CD4-positive, alpha-beta T cell treated with Interleukin-4 for 1 hour (primary cell): ENCODE results near the gene NDUFS7.
"Not testable (repeated sequence)": the region's sequence is repeated elsewhere in the genome, so short reads cannot be mapped to it uniquely, and the experiment has no call there.

ENCODE experiments used
- DNase-seq, 2 donors: peaks; one replicate each; pipeline ENCODE4 v3.0.0-alpha.2; 2020 to 2022

The NDUFS7 gene

DNA sequence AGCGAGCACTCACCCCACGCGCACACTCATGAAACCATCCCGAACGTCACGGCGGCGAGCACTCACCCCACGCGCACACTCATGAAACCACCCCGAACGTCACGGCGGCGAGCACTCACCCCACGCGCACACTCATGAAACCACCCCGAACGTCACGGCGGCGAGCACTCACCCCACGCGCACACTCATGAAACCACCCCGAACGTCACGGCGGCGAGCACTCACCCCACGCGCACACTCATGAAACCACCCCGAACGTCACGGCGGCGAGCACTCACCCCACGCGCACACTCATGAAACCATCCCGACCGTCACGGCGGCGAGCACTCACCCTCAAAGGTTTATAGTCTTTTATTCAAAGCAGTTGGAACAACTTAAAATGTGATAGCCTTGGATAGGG lies 36.4 kb downstream of the NDUFS7 start:
- DNase-seq: not testable (repeated sequence)

- no peak for DNase-seq
These were observed 36.9 kb downstream of the NDUFS7 start for GRCh38 chr19:1420590-1420989.

GRCh38 chr19:1421218-1421957 lies 37.7 kb downstream of the NDUFS7 start:
- DNase-seq: no peak

GRCh38 chr19:1421958-1422305 lies 38.2 kb downstream of the NDUFS7 start:
- DNase-seq: no peak

DNA sequence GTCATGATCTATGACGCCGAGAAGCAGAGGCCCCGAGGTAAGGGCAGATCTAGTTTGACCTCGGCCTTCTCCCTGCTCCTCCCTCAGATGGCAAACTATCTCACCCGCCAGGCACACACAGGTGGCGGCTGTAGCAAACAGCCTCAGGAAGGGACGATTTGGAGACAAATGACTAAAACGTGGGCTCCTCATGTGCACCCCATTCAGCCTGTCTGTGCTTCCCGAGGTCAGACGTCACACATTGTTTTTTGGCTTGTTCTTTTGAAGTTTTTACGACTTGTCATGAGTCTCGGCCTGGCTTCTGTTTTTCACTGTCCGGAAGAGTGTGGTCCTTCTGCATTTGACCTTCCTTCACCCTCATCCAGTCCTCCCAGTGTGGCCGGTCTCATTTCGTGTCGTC lies 38.7 kb downstream of the NDUFS7 start:
- no peak for DNase-seq

DNA sequence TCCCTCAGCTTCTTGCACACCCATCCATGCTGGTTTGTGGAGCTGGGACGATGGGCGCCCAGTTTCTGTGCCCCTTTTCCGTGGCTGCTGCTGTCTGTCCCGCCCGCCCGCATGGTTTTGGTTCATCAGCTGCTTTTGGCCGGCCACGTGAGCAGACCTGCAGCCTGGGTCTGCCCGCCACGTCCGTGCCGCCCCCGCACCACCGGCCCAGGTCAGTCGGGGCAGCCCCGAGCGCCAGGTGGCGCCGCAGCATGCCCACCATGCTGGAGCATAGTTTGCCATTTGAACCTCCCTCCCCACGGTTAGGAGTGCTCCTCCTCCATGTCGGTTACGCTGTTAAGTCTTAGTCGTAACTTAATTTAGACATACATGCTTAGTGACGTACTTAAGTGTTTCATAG lies 39.2 kb downstream of the NDUFS7 start:
- DNase-seq: no peak

DNA sequence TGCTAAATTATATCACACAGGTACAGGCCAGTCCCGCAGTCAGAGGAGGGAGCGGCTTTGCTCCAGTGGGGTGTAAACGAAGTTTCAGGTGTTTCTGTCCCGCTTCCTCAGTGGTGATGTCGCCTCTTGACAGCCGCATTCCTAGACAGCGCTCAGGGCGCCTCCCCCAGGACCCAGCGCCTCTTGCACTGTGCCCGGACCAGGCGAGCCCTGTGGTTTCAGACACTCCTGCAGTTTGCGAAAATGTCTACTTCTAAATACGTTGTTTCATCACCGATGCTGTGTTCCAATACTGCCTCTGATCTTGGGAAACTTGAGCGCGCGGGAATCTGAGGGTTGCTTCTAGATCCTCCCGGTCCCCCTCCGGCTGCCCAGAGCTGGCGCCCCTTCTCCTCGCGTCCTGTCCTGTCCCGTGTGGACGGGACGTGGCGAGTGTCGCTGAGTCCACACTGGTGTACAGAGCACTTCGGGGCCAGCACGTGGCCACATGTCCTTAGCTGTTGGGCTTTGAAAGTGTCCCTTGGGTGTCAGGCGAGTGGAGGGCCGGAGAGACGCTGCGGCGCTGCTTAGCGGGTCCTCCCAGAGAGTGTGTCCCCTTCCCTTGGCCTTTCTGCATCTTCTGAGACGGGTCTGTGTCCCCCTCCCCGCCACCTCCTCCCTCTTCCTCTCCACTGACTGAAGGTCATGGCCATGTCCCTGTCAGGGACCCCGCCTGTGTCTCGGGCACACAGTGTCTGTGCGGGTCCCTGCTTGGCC lies 39.9 kb downstream of the NDUFS7 start:
- DNase-seq: no peak

DNA sequence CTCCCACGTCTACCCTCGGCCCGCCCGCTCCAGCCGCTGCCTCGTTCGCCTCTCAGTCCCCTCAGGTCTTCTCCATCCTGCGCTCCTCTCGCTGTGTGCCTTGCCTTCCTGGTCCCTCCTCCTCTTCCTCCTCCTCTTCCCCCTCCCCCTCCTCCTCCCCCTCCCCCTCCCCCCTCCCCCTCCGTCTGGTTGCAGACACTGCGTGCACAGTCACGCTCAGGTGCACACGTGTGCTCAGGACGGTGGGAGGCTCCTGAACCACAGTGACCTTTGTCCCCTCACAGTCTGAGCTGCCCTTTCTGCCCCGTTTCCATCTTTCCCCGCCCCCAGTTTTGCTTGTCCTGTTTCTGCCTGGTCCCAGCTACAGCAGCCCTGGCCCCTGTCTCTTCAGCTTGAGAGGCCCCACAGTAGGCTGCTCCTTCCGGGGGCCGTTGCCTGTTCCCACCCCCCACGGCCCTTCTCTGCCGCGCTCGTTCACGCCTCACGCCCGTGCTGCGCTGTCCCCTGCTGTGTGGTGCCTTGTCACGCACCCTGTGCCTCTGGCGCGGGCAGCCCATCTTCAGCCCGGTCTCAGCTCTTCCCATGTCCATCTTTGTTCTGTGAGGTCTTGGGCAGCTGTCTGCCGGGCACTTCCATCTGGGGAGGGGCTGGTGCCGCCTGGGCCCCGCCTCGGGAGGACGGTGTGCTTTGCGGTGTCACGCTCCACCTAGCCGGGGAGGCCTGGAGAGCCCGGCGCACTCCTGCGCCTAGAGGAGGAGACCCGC lies 40.7 kb downstream of the NDUFS7 start:
- no peak for DNase-seq

GRCh38 chr19:1425102-1425837 lies 41.6 kb downstream of the NDUFS7 start:
- no peak for DNase-seq

GRCh38 chr19:1425902-1426301 lies 42.2 kb downstream of the NDUFS7 start:
- no peak for DNase-seq

DNA sequence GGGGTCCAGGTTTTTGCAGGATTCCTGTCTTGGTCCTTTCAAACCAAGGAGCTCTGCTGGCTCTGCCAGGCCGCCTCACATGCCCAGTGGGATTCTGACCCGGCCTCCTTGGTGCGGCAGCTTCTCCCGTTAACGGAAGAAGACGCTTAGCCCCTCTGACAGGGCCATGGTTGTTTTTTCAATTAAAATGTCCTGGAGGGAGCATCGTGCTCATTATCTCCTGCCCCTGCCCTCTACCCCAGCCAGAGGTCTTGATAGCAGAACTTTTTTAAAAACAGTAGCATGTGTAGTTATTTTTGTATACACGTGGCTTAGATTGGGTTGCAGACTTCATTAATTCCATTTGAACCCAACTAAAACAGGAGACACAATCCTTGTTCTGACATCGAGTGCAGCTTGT lies 43.0 kb downstream of the NDUFS7 start:
- DNase-seq: no peak

DNA sequence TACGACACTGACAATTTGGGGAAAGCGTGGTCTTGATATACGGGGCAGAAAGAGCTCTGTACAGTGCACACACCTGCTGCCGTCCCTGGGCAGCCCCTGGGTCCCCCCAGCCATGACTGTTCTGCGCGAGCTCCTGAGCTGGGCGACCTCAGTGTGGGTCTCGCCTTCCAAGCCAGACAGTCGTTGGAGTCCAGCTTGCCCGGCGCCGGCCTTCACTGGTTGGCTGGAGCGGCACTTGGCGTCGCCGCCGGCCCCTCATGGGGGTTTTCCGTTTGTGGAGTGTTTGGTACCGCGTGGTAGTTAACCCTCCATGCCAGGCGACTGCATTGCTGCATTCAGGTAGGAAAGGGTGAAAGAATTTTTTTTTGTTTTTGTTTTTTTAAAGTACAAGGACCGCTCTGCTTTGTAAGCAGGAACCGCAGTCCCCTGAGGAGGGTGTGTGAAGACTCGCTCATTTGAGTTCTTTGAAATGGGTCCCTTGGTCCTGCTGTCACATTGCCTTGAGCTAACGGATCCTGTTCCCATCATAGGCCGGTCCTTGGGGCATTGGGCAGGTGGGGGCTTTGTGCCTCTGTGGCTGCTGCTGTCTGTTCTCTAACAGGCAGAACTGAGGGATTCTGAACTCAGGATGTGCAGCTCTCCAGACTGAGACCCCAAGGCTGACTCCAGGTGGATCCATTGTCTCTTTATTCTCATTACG lies 43.7 kb downstream of the NDUFS7 start:
- no peak for DNase-seq

DNA sequence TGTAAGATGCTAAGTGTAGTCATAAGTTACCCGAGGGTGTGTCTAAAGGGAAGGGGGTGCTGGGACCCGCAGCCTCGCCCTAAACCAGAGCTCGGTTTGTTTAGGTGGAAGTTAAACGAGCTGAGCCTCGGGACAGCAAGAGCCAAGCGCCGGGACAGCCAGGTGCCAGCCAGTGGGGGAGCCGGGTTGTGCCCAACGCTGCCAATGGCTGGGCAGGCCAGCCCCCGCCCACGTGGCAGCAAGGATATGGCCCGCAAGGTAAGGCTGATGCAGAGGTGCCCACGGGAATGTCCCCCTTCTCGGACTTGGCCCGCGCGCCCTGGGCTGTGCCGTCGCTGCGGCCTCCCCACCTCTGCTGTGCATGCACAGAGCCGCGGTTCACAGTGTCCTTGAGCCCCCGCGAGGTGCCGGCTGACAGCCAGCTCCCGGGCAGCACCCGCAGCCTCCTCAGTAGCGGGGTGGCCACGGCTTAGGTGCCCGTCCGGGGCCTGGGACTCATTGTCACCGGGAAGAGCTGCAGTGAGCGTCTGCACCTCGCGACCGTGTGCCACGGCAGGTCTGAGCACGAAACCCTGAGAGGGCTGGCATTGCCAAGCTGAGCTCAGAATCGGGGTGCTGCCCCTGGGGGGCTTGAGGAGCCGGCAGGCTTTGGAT lies 45.2 kb downstream of the NDUFS7 start:
- no peak for DNase-seq

GRCh38 chr19:1429750-1430149 lies 46.0 kb downstream of the NDUFS7 start:
- no peak for DNase-seq

DNA sequence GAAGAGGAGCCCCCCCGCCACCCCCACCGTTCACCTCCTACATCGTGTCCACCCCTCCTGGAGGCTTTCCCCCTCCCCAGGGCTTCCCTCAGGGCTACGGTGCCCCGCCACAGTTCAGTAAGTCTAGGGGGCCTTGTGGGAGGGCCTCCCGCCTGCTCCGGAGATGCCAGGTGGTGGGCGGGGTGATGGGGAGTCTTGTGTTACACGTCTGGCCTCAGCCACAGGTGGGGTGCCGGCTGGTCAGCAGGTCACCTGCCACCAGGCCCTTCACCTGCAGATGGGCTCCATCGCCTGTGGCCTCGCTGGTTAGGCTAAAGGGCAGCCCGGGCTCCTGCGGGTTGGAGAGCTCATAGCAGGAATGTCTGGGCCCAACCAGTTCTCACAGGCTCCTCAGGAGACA lies 46.5 kb downstream of the NDUFS7 start:
- DNase-seq: no peak

DNA sequence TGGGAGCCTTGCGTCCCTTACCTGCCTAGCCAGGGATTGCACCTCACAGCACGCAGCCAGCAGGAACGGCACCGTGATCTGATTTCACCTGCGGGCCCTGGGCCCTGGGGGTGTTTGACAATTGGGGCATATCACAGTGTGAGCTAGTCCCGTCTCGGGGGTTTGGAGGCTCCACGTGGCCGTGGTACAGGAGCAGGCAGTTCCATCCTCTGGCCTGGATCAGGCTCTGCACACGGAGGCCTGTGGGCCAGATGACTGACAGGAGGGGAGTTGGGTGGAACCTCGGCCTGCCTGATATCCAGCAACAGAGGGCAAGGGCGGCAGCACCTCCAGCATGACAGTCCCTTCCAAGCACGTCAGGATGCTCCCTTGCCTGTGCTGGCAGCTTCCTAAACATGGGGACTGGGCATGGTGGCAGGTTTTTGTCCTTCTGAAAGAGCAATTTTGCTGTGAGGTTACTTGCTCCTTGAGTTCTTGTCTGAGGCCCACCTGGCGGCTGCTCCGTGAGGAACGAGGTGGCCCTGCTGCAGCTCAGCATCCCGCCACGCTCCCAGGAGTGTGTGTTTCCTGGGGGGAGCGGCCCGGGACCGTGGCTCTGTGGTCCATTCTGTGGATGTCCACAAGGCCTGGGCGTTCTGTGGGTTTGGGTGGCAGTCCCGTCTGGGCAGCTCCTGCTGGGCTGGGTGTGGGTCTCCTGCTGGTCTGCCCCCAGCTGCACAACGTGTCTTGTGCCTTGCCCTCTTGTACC lies 48.2 kb downstream of the NDUFS7 start:
- no peak for DNase-seq

GRCh38 chr19:1432507-1432887 lies 48.8 kb downstream of the NDUFS7 start:
- DNase-seq: no peak

DNA sequence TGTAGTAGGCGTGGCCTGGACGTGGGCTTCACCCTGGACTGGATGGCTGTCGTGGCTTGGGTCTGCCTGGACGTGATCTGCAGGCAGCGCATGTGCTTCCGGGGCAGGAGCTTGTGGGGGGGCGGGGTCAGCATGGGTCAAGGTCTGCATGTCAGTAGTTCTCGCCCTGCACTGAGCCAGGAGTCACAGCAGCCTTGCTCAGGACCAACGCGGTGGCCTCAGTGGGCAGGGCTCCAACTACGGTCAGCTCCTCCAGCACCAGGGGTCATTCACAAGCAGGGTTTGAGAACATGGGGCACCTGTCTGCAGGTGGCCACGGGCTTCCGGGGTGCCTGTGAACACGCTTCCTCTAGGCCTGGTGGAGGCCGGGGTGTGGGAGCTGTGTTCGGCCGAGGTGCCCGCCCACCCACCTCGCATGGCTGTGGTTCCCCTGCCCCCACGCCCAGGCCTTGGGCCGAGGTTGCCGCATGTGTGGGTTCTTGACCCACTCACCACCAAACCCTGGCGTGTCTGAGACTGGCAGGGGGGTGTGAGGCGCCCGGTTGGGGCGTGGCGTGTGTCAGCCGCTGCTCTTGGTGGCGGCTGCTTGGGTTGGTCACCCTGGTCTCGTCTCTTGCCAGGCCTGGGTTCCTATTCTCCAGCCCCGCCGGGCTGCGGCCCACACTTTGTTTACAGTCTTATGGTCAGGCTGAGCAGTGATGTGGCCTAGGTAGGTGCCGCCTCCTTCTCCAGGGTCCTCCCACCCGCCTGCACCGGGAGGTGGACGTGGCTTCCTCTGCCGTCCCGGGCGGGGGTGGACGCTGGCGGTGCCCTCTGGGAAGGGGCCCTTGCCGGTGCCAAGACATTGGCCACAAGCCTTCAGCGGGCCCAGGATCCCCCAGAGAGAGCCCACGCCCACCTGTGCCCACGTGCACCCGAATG lies 49.7 kb downstream of the NDUFS7 start:
- no peak for DNase-seq

- no peak for DNase-seq
These were observed 50.3 kb downstream of the NDUFS7 start for GRCh38 chr19:1434040-1434366.

GRCh38 chr19:1434577-1435060 lies 50.9 kb downstream of the NDUFS7 start:
- DNase-seq: no peak
